H1 (cell line): ENCODE data around the gene AOPEP. TPM values are rescaled to one million over a fixed set of nuclear protein-coding genes. Genes with fewer than 3 reads are reported as not detected.

Experiments
- CTCF ChIA-PET: fragments of 300-600 bp; sonication (Branson Sonifier 250); formaldehyde crosslinking; loops from one replicate; lab custom pipeline; 2021; ENCODE audit not compliant: partially characterized antibody; lab: Charles Lee
- POLR2A ChIA-PET: fragments of 300-600 bp; sonication (Branson Sonifier 250); formaldehyde crosslinking; loops from one replicate; lab custom pipeline; 2021; ENCODE audit warnings: inconsistent platforms; ENCODE audit not compliant: partially characterized antibody; lab: Charles Lee
- DNase-seq, 2 experiments: peaks; one replicate each; pipeline versions ENCODE4 v3.0.0 to v3.0.0-alpha.2; 2010 to 2022; ENCODE audit warnings: low spot score in 2 of 2, low read depth in 1 of 2, mixed read lengths in 1 of 2
- FAIRE-seq: peaks from 2 replicates; lab custom pipeline; 2011; peaks lifted over from hg19 to GRCh38; lab: Jason Lieb, UNC
- H2AFZ ChIP-seq: 2 replicates; pipeline ENCODE4 v1.8.1; 2012; ENCODE audit warnings: low read length, inconsistent platforms
- H2AK5ac ChIP-seq: 2 replicates; pipeline ENCODE4 v1.6.1; 2013; ENCODE audit warnings: low read depth, low read length
- H2BK120ac ChIP-seq: replicated peaks from 2 replicates; pipeline ENCODE3; 2013; ENCODE audit warnings: low read depth, low read length, inconsistent platforms
- H2BK12ac ChIP-seq: 2 replicates; pipeline ENCODE4 v1.6.1; 2013; ENCODE audit warnings: low read depth, low read length
- H2BK15ac ChIP-seq: 2 replicates; pipeline ENCODE4 v1.6.1; 2013; ENCODE audit warnings: low read length
- H2BK20ac ChIP-seq: 2 replicates; pipeline ENCODE4 v1.6.1; 2013; ENCODE audit warnings: low read length
- H2BK5ac ChIP-seq: 2 replicates; pipeline ENCODE4 v1.6.1; 2013; ENCODE audit warnings: low read depth, low read length
- H3K14ac ChIP-seq: 2 replicates; pipeline ENCODE4 v1.6.1; 2013; ENCODE audit warnings: inconsistent platforms; ENCODE audit not compliant: insufficient read length
- H3K18ac ChIP-seq: 2 replicates; pipeline ENCODE4 v1.6.1; 2013; ENCODE audit warnings: low read length; ENCODE audit errors: extremely low read depth
- H3K23ac ChIP-seq: 2 replicates; pipeline ENCODE4 v1.6.1; 2013; ENCODE audit warnings: inconsistent platforms; ENCODE audit not compliant: insufficient read length
- H3K23me2 ChIP-seq: 2 replicates; pipeline ENCODE4 v1.6.1; 2013; ENCODE audit warnings: low read depth, low read length
- H3K27ac ChIP-seq: 2 replicates; pipeline ENCODE4 v1.6.1; 2011; ENCODE audit warnings: low read depth, low read length, inconsistent platforms
- H3K27me3 ChIP-seq, 4 experiments: replicated peaks in 1 of 4; 1 replicate in 1 of 4; 2 replicates in 3 of 4; pipeline versions ENCODE4 v1.6.1 to v1.8.1; 2011 to 2013; ENCODE audit warnings: low read length in 3 of 4, mild to moderate bottlenecking in 3 of 4, inconsistent platforms in 2 of 4, mixed read lengths in 2 of 4, moderate library complexity in 1 of 4; ENCODE audit not compliant: control insufficient read depth in 3 of 4, insufficient read depth in 3 of 4; ENCODE audit errors: extremely low read depth in 1 of 4
- H3K36me3 ChIP-seq, 4 experiments: 2 replicates each; pipeline versions ENCODE4 v1.6.1 to v1.8.1; 2011 to 2013; ENCODE audit warnings: mild to moderate bottlenecking in 4 of 4, low read length in 3 of 4, moderate library complexity in 2 of 4, control low read depth in 1 of 4, inconsistent platforms in 1 of 4; ENCODE audit not compliant: insufficient read depth in 4 of 4, control insufficient read depth in 2 of 4
- H3K4ac ChIP-seq: replicated peaks from 2 replicates; pipeline ENCODE3; 2013; ENCODE audit warnings: low read length, low read depth, mixed read lengths, inconsistent platforms; ENCODE audit not compliant: insufficient read length
- H3K4me1 ChIP-seq, 4 experiments: replicated peaks in 1 of 4; 1 replicate in 1 of 4; 2 replicates in 3 of 4; pipeline versions ENCODE4 v1.6.1 to v1.8.1; 2011 to 2013; ENCODE audit warnings: low read length in 3 of 4, inconsistent platforms in 2 of 4, mixed read lengths in 1 of 4; ENCODE audit not compliant: insufficient read depth in 4 of 4, control insufficient read depth in 3 of 4
- H3K4me2 ChIP-seq, 2 experiments: 2 replicates each; pipeline versions ENCODE4 v1.6.1 to v1.8.1; 2011 to 2013; ENCODE audit warnings: low read depth in 2 of 2, low read length in 2 of 2, control low read depth in 1 of 2, inconsistent platforms in 1 of 2, mild to moderate bottlenecking in 1 of 2; ENCODE audit not compliant: insufficient read depth in 1 of 2
- H3K4me3 ChIP-seq, 4 experiments: fragments of 200-600, 300-600 bp in 1 of 4; sonication (generic), shearing (Covaris generic), sonication (Bioruptor Twin) in 1 of 4; 2 replicates each; pipeline versions ENCODE4 v1.5.1 to v1.8.1; 2011 to 2016; ENCODE audit warnings: low read length in 4 of 4, low read depth in 3 of 4, control low read depth in 2 of 4, inconsistent platforms in 2 of 4, mild to moderate bottlenecking in 2 of 4, mixed read lengths in 1 of 4, moderate library complexity in 1 of 4; ENCODE audit not compliant: insufficient read depth in 2 of 4; ENCODE audit errors: extremely low read depth in 1 of 4
- H3K56ac ChIP-seq: replicated peaks from 2 replicates; pipeline ENCODE3; 2013; ENCODE audit warnings: low read depth, mild to moderate bottlenecking, mixed read lengths, low read length, inconsistent platforms; ENCODE audit not compliant: insufficient read length
- H3K79me1 ChIP-seq: 2 replicates; pipeline ENCODE4 v1.6.1; 2013; ENCODE audit warnings: low read depth, low read length, control low read depth
- H3K79me2 ChIP-seq, 2 experiments: 2 replicates each; pipeline versions ENCODE4 v1.6.1 to v1.8.1; 2012 to 2013; ENCODE audit warnings: low read length in 2 of 2, mild to moderate bottlenecking in 2 of 2, inconsistent platforms in 1 of 2; ENCODE audit not compliant: insufficient read depth in 2 of 2, control insufficient read depth in 1 of 2
- H3K9ac ChIP-seq, 4 experiments: replicated peaks in 1 of 4; 1 replicate in 1 of 4; 2 replicates in 3 of 4; pipeline versions ENCODE4 v1.6.1 to v1.8.1; 2011 to 2013; ENCODE audit warnings: low read depth in 3 of 4, low read length in 3 of 4, control low read depth in 2 of 4, mild to moderate bottlenecking in 2 of 4, moderate library complexity in 2 of 4, inconsistent platforms in 1 of 4; ENCODE audit errors: extremely low read depth in 1 of 4
- H3K9me3 ChIP-seq, 2 experiments: 2 replicates each; pipeline versions ENCODE4 v1.6.1 to v1.8.1; 2012 to 2013; ENCODE audit warnings: mild to moderate bottlenecking in 2 of 2, moderate library complexity in 2 of 2, control low read depth in 1 of 2, inconsistent platforms in 1 of 2, low read depth in 1 of 2, low read length in 1 of 2, mixed read lengths in 1 of 2; ENCODE audit not compliant: insufficient read depth in 2 of 2
- H4K20me1 ChIP-seq, 2 experiments: replicated peaks in 1 of 2; 2 replicates each; pipeline versions ENCODE3 to v1.8.1; 2011 to 2013; ENCODE audit warnings: inconsistent platforms in 2 of 2, low read length in 2 of 2, mild to moderate bottlenecking in 1 of 2; ENCODE audit not compliant: insufficient read depth in 2 of 2, control insufficient read depth in 1 of 2
- H4K5ac ChIP-seq: 2 replicates; pipeline ENCODE4 v1.6.1; 2013; ENCODE audit warnings: low read length, low read depth, mixed read lengths, inconsistent platforms; ENCODE audit not compliant: insufficient read length
- H4K8ac ChIP-seq: 2 replicates; pipeline ENCODE4 v1.8.0; 2013; ENCODE audit warnings: mild to moderate bottlenecking, moderate library complexity, low read length, inconsistent platforms; ENCODE audit not compliant: insufficient read depth; ENCODE audit errors: extremely low read depth
- H4K91ac ChIP-seq: replicated peaks from 2 replicates; pipeline ENCODE3; 2013; ENCODE audit warnings: low read length, mixed read lengths, inconsistent platforms; ENCODE audit not compliant: insufficient read length
- BCL11A ChIP-seq, 2 experiments: IDR thresholded peaks; one replicate each; pipeline ENCODE4 v1.6.1; 2011; ENCODE audit warnings: low read depth in 2 of 2, low read length in 2 of 2, mild to moderate bottlenecking in 2 of 2
- CBX5 ChIP-seq: fragments of 300-800, 300-1000 bp; sonication (generic); IDR thresholded peaks from 2 replicates; pipeline ENCODE4 v1.7.1; 2016; ENCODE audit warnings: antibody characterized with exemption, low read length, low read depth
- CHD2 ChIP-seq: IDR thresholded peaks from 2 replicates; pipeline ENCODE4 v1.6.1; 2012; ENCODE audit warnings: low read length, improper control_type of control experiment
- CTBP2 ChIP-seq: IDR thresholded peaks from 2 replicates; pipeline ENCODE4 v1.7.0; 2011; ENCODE audit warnings: borderline replicate concordance, mild to moderate bottlenecking, moderate library complexity, mixed read lengths, low read length; ENCODE audit not compliant: insufficient read depth, insufficient read length
- HDAC2 ChIP-seq, 2 experiments: fragments of 300-600 bp in 1 of 2; sonication (generic) in 1 of 2; IDR thresholded peaks; 2 replicates each; pipeline ENCODE4 v1.6.1; 2011 to 2012; ENCODE audit warnings: low read depth in 2 of 2, low read length in 2 of 2, mild to moderate bottlenecking in 2 of 2, moderate library complexity in 2 of 2, borderline replicate concordance in 1 of 2, inconsistent platforms in 1 of 2
- JUN ChIP-seq: IDR thresholded peaks from 2 replicates; pipeline ENCODE4 v1.6.1; 2011; ENCODE audit warnings: low read depth, mild to moderate bottlenecking, improper control_type of control experiment, low read length
- POLR2A ChIP-seq, 2 experiments: IDR thresholded peaks; 1 replicate in 1 of 2; 2 replicates in 1 of 2; pipeline ENCODE4 v1.6.1; 2011; ENCODE audit warnings: low read depth in 2 of 2, low read length in 2 of 2, mild to moderate bottlenecking in 2 of 2; ENCODE audit errors: control extremely low read depth in 1 of 2
- POU5F1 ChIP-seq: IDR thresholded peaks from 2 replicates; pipeline ENCODE4 v1.6.1; 2011; ENCODE audit warnings: low read depth, mild to moderate bottlenecking, low read length, moderate library complexity
- RAD21 ChIP-seq, 2 experiments: IDR thresholded peaks in 1 of 2; conservative IDR thresholded peaks in 1 of 2; 2 replicates each; pipeline ENCODE4 v1.6.1; 2011; ENCODE audit warnings: low read depth in 2 of 2, low read length in 2 of 2, improper control_type of control experiment in 1 of 2, inconsistent platforms in 1 of 2, mild to moderate bottlenecking in 1 of 2, moderate library complexity in 1 of 2
- RFX5 ChIP-seq: IDR thresholded peaks from 2 replicates; pipeline ENCODE4 v1.6.1; 2011; ENCODE audit warnings: low read depth, low read length, improper control_type of control experiment, borderline replicate concordance
- RNF2 ChIP-seq: fragments of 200-900, 300-1000 bp; sonication (generic); IDR thresholded peaks from 2 replicates; pipeline ENCODE4 v1.7.1; 2016; ENCODE audit warnings: borderline replicate concordance, low read depth, mild to moderate bottlenecking, antibody characterized with exemption, low read length; ENCODE audit not compliant: poor library complexity, severe bottlenecking; ENCODE audit errors: missing control alignments
- RXRA ChIP-seq: IDR thresholded peaks from 2 replicates; pipeline ENCODE4 v1.6.1; 2011; ENCODE audit warnings: low read depth, mild to moderate bottlenecking, low read length, moderate library complexity; ENCODE audit not compliant: insufficient read depth
- SRF ChIP-seq: IDR thresholded peaks from 2 replicates; pipeline ENCODE4 v1.6.1; 2011; ENCODE audit warnings: mild to moderate bottlenecking, low read depth, low read length, moderate library complexity
- TBP ChIP-seq: IDR thresholded peaks from 2 replicates; pipeline ENCODE4 v1.6.1; 2011; ENCODE audit warnings: low read depth, low read length, improper control_type of control experiment
- WGBS, 2 experiments: shearing (Covaris generic) in 1 of 2; methylation state at CpG; one replicate each; pipeline versions ENCODE4 v1.1.6 to v1.1.7; 2013 to 2015; ENCODE audit warnings: low lambda C conversion rate in 2 of 2, mixed read lengths in 2 of 2, inconsistent platforms in 1 of 2, low coverage in 1 of 2, missing lambda C conversion rate in 1 of 2; ENCODE audit not compliant: insufficient replicate concordance in 2 of 2, insufficient coverage in 1 of 2, insufficient read length in 1 of 2; ENCODE audit errors: extremely low coverage in 1 of 2, missing lambda C conversion rate in 1 of 2; 5-methylcytosine and 5-hydroxymethylcytosine counted together
- polyA plus RNA-seq, 7 experiments: library from polyadenylated mRNA; depleted of rRNA in 3 of 7; stranded (reverse) in 5 of 7; unstranded in 2 of 7; fragments of >200 nt in 5 of 7; fragments of 200-250 nt in 2 of 7; gene quantifications; 1 replicate in 5 of 7; 2 replicates in 1 of 7; 4 replicates in 1 of 7; pipeline versions ENCODE4 v1.2.1 to v1.2.3, GENCODE V29; 2011 to 2013; ENCODE audit warnings: missing spikeins in 2 of 7, mixed read lengths in 2 of 7
- total RNA-seq: library from RNA; stranded (reverse); fragmentation: NEBNext Ultra II Directional; extraction: Animal tissue kit (Norgen Biotek cat#: 25700); gene quantifications from 2 replicates; pipeline ENCODE4 v1.2.1, GENCODE V29; 2021

The AOPEP gene
- total and polyA plus RNA-seq, 2 of the 8 experiments (the other 6 are each of a cell fraction or from before 2014, with no cell fraction given) = 6.1 to 14.3 TPM

DNA sequence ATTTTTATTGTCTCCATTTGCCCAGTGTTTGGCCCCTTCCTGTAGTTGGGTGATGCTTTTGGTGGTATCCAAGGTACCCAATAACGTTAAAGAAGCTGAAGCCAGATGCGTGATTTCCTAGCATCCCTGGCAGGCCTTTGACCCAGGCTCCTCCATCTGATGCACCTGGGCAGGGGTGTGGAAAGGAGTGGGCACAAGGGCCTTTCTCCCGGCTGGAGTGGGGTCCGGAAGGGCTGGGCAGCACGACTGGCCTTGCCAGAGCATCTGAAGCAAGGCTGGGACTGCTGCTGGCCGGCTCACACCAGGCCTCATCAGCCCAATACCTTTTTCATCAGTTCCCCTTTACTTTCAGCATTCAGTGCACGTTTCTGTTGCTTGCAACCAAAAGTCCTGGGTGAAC is 370.8 kb downstream of the AOPEP start:
- Histone ChIP-seq H3K4me2 (no peak overlapping the region), H3K27me3 (no peaks in the 10 kb centered on the region), H3K36me3 (no peaks in the 10 kb centered on the region; a peak in 1 of 8 replicates), H3K56ac (no peak overlapping the region), H3K14ac (no peak overlapping the region), H3K18ac (no peak overlapping the region), H3K9ac (no peak overlapping the region), H2AFZ (no peak overlapping the region), H2BK5ac (no peak overlapping the region), H3K4me1 (peaks cover 0 to 6% (median 2%) of the 10 kb centered on the region in 4 experiments; a peak in 5 of 7 replicates), H3K9me3 (no peaks in the 10 kb centered on the region), H4K91ac (no peak overlapping the region), H2BK120ac (no peak overlapping the region), H2AK5ac (no peak overlapping the region), H2BK15ac (no peak overlapping the region), H3K4ac (no peak overlapping the region), H3K79me2 (no peaks in the 10 kb centered on the region), H3K23ac (no peak overlapping the region), H4K8ac (no peak overlapping the region), H3K23me2 (peaks cover 2% of the 10 kb centered on the region; the same call in 1 of the 2 replicates), H2BK20ac (no peak overlapping the region), H3K27ac (no peak overlapping the region), H3K4me3 (no peak overlapping the region), H3K79me1 (no peaks in the 10 kb centered on the region), H2BK12ac (no peak overlapping the region), H4K20me1 (no peaks in the 10 kb centered on the region), H4K5ac (no peak overlapping the region)
- DNase-seq (no peak), FAIRE-seq (no peak)
- ChIA-PET CTCF (interaction anchor here (1.1 to 13.8 kb wide), 6 partner anchors 12 to 54 kb away, joined by 3 to 209 read pairs (median 12); no protein-coding TSS in a partner anchor), POLR2A (no interaction called here)
- 91% methylated on average over 7 of the region's 7 CpGs; no CpG with 5 or more reads in 1 of the 2 experiments for WGBS, 2 experiments
- TF ChIP-seq POLR2A (IDR thresholded peaks at IDR 0.05; ENCODE audit: control extremely low read depth in 1 of 2, low read depth in 2 of 2, low read length in 2 of 2) (no peak), CHD2 (no peak), SRF (no peak), CTBP2 (no peak), POU5F1 (no peak), JUN (no peak), BCL11A (IDR thresholded peaks at IDR 0.05; ENCODE audit: low read depth in 2 of 2, low read length in 2 of 2) (no peak), TBP (no peak), RFX5 (no peak), RNF2 (no peak), CBX5 (no peak), RXRA (no peak), HDAC2 (IDR thresholded peaks at IDR 0.05; ENCODE audit: borderline replicate concordance in 1 of 2, low read depth in 2 of 2, low read length in 2 of 2) (no peak), RAD21 (IDR thresholded peaks at IDR 0.05 in 1 of 2, conservative IDR thresholded peaks at IDR 0.05 in 1 of 2; ENCODE audit: low read depth in 2 of 2, low read length in 2 of 2) (no peak)
